Upper lobe of right lung (tissue), 1 donor: ENCODE results near the gene AMZ1. TPM values are rescaled to one million over a fixed set of nuclear protein-coding genes. Genes with fewer than 3 reads are reported as not detected.
"Not testable (repeated sequence)": the region's sequence is repeated elsewhere in the genome, so short reads cannot be mapped to it uniquely, and the experiment has no call there.

ENCODE experiments used
- ATAC-seq: fragments of 200-7000 bp; cut with Tn5 transposase; one replicate; pipeline ENCODE4 v1.9.1; 2020; ENCODE audit warnings: mild to moderate bottlenecking, moderate library complexity
- DNase-seq: peaks from one replicate; pipeline ENCODE4 v3.0.0-alpha.2; 2020
- H3K27ac ChIP-seq: fragments of 200-600 bp; one replicate; pipeline ENCODE4 v1.8.0; 2022
- H3K27me3 ChIP-seq: fragments of 200-600 bp; one replicate; pipeline ENCODE4 v1.8.0; 2022; ENCODE audit warnings: mild to moderate bottlenecking
- H3K36me3 ChIP-seq: fragments of 200-600 bp; one replicate; pipeline ENCODE4 v1.8.0; 2022
- H3K4me1 ChIP-seq: fragments of 200-600 bp; one replicate; pipeline ENCODE4 v1.8.0; 2022
- H3K4me3 ChIP-seq: fragments of 200-600 bp; one replicate; pipeline ENCODE4 v1.8.0; 2022; ENCODE audit warnings: mild to moderate bottlenecking
- H3K9me3 ChIP-seq: fragments of 200-600 bp; one replicate; pipeline ENCODE4 v1.8.0; 2022
- intact Hi-C: fragments of 100-400 bp; cut with DNase I; formaldehyde crosslinking; loops from one replicate; pipeline ENCODE4 v1.11.0; 2022
- total RNA-seq: library from RNA; stranded (reverse); fragmentation: NEBNext Ultra II Directional; extraction: Animal tissue kit (Norgen Biotek cat#: 25700); gene quantifications from one replicate; pipeline ENCODE4 v1.2.1, GENCODE V29; 2021
- TF ChIP-seq, protein P1 (sequence below): fragments of 200-600 bp; IDR thresholded peaks from one replicate; pipeline ENCODE4 v1.8.0; 2022; ENCODE audit warnings: antibody characterized with exemption
- donor health status: DM: no; HTN: yes; CAD: no; lungs with severe emphysema.

The AMZ1 gene
- total RNA-seq, 1 donor from 2014 or later, result 0.29 TPM

DNA sequence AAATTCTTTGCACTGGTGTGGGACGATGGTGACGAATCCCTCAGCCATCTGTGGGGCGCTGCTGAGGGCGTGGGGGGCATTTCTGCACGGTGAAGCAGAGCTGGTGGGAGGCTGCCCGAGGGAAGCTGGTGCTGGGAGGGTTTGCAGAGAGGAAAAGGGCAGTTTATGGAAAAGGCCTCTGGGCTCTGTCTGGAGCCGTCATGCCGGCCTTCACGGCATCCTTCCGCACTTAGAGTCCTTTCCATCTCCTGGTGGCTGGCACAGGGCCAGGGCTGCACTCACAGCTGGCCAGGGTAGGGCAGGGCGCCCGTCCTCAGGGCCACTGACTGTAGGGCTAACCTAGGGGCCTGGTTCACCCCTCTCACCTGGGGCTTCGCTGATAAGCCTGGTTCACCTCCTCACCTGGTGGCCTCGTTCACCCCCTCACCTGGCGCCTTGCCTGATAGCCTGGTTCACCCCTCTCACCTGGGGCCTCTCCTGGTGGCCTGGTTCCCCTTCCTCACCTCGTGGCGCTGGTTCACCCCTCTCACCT lies 598 bp upstream of the AMZ1 start:
- ATAC-seq, result peak; percentile 25
- Histone ChIP-seq H3K4me1 (peaks cover 13% of the 10 kb centered on the region), H3K36me3 (no peaks in the 10 kb centered on the region), H3K27me3 (peaks cover 44% of the 10 kb centered on the region), H3K27ac (no peak overlapping the region), H3K9me3 (no peaks in the 10 kb centered on the region), H3K4me3 (no peak overlapping the region)
- DNase-seq, result no peak
- TF ChIP-seq, protein P1, sequence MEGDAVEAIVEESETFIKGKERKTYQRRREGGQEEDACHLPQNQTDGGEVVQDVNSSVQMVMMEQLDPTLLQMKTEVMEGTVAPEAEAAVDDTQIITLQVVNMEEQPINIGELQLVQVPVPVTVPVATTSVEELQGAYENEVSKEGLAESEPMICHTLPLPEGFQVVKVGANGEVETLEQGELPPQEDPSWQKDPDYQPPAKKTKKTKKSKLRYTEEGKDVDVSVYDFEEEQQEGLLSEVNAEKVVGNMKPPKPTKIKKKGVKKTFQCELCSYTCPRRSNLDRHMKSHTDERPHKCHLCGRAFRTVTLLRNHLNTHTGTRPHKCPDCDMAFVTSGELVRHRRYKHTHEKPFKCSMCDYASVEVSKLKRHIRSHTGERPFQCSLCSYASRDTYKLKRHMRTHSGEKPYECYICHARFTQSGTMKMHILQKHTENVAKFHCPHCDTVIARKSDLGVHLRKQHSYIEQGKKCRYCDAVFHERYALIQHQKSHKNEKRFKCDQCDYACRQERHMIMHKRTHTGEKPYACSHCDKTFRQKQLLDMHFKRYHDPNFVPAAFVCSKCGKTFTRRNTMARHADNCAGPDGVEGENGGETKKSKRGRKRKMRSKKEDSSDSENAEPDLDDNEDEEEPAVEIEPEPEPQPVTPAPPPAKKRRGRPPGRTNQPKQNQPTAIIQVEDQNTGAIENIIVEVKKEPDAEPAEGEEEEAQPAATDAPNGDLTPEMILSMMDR, result no peak
- intact Hi-C loops, result no loop called here

DNA sequence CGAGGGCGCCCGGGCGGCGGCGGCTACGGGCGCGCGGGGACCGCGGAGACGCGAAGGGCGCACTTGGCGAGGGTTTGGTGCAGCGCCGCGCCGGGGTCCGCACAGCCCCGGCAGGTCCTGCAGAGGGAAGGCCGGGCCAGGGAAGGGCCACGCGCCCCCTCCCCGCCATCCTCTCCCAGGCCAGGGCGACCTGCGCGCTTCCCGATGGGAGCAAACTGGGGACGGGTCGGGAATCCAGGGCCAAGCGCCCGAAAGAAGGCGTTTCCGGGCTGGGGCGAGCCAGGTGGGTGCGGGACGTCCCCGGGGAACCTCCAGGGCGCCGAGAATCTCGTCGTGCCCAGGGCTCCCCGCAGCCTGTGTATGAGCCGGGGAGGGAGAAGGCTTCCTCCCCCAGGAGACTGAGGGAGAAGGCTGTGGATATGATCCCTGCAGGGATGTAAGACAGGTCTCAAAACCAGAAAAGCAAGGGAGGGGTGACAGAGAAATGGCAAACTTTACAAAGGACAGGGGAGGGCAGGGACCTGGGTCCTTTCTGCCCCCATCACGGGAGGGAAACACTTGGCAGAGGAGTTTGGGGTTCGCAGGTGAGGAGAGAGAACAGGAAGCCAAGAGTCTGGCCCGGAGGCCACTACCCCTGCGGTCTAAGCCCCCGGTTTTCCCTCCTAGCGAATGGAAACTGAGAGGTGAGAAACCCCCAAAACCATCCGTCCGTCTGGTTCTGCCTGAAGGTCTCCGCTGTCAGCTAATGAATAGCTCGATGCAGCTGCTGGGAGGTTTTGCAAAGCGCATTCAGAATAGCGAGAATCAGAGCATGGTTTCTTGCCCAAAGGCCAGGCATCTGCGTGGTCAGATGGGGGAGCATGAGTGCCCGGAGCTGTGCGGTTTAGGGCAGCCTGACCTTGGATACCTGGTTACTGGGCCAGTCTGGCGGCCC lies 674 bp downstream of the AMZ1 start:
- Histone ChIP-seq H3K36me3 (no peaks in the 10 kb centered on the region), H3K27me3 (peaks cover 44% of the 10 kb centered on the region), H3K9me3 (no peaks in the 10 kb centered on the region), H3K27ac (no peak overlapping the region), H3K4me1 (peaks cover 13% of the 10 kb centered on the region), H3K4me3 (peak overlapping the region; percentile 5)
- TF ChIP-seq, protein P1, result no peak
- intact Hi-C loops, result no loop called here
- ATAC-seq, result no peak
- DNase-seq, result no peak

DNA sequence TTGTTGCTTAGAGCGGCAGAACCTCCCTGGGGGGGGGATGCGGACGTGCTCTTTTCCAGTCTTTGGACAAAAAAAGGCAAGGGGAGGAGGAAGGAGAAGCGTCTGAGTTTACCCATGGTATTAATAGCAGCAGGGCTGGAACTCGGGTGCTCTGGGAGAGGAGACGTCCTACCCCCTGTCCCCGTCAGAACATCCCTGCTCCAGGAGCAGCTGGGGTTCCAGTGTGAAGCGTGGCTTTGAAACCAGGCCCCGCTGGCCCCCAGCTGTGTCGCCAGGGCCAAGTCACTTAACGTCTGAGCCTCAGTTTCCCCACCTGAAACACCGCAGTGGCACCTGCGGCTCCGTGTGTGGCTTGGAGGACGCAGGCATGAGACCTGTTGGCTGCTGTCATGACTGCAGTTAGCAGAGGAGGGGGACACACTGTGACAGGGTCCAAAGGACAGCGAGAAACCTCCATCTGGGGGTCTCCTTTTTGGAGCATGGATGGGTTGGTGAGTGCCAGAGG lies 1.4 kb downstream of the AMZ1 start:
- Histone ChIP-seq H3K36me3 (no peaks in the 10 kb centered on the region), H3K4me1 (peaks cover 13% of the 10 kb centered on the region), H3K27me3 (peaks cover 44% of the 10 kb centered on the region), H3K27ac (no peak overlapping the region), H3K4me3 (no peak overlapping the region), H3K9me3 (no peaks in the 10 kb centered on the region)
- intact Hi-C loops, result no loop called here
- DNase-seq, result no peak
- no peak for ATAC-seq
- TF ChIP-seq, protein P1, result no peak

DNA sequence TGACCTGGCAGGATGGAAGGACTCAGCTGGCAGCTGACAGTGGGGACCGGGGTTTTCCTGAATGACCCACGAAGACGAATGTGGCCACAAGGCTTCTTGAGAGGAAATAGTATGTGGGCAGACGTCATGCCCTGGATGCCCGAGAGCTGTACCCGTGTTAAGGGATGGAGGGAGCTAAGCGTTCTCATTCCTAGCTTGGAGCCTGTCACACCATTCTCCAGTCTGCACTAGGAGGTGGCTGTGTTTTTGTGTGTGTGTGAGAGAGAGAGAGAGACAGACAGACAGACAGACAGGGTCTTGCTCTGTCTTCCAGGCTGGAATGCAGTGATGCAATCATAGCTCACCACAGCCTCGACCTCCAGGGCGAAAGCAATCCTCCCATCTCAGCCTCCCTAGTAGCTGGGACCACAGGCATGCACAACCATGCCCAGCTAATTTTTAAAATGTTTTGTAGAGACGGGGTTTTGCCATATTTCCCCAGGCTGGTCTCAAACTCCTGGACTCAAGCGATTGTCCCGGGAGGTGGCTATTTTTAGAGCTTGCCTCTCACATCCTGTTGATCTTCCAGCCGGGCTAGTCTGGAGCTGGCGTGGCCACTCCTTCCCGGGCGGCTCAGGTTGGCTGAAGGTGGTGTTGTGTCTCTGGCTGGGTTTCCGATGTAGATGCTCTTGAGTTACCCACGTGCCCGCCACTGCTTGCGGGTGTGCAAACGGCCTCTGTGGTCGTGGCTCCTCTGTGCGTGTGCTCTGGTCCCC lies 2.1 kb downstream of the AMZ1 start:
- H3K27me3 ChIP-seq, result peaks cover 44% of the 10 kb centered on the region
- H3K4me1 ChIP-seq, result peaks cover 13% of the 10 kb centered on the region
- H3K4me3 ChIP-seq, result no peak overlapping the region
- ATAC-seq (no peak), DNase-seq (no peak)
- TF ChIP-seq, protein P1, result no peak
- no peaks in the 10 kb centered on the region for H3K9me3 ChIP-seq
- H3K36me3 ChIP-seq, result no peaks in the 10 kb centered on the region
- no peak overlapping the region for H3K27ac ChIP-seq
- intact Hi-C loops, result no loop called here

DNA sequence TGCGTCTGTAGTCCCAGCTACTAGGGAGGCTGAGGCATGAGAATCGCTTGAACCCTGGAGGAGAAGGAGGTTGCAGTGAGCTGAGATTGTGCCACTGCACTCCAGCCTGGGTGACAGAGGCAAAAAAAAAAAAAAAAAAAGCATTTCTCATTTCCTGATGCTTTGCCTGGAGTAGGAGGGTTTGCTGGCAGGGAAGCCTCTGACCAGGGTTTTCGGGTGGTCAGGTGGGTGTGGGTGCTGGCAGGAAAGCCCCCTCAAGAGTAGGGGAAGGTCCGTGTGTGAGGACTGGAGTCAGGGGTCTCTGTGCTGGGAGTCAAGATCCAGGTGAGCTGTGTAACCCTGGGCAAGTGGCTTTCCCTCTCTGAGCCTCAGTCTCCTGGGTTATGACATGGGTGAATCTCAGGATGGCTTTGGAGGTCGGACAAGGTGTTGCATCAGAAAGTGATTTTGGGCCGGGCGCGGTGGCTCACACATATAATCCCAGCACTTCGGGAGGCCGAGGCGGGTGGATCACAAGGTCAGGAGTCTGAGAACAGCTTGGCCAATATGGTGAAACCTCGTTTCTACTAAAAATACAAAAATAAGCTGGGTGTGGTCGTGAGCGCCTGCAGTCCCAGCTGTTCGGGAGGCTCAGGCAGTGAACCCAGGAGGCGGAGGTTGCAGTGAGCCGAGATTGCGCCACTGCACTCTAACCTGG lies 3.2 kb downstream of the AMZ1 start:
- ATAC-seq, result no peak
- intact Hi-C loops, result no loop called here

DNA sequence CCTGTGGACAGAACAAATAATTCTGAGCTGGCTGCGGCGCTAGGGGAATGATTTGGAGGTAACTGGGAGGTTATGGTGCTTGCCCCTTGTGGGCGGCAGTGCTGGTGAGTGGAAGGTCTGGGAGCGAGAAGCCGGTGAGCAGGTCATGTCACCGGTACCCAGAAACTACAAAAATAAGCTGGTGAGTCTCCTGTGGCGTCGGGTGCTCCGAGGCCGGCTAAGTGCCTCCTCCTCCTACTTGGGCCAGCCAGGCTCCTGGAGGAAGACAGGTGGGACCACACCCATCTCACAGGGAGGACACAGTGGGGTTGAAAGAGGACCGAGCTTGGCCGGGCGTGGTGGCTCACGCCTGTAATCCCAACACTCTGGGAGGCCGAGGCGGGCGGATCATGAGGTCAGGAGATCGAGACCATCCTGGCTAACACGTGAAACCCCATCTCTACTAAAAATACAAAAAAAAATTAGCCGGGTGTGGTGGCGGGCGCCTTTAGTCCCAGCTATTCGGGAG lies 4.0 kb downstream of the AMZ1 start:
- H3K9me3 ChIP-seq, H3K36me3 ChIP-seq, H3K27ac ChIP-seq, H3K4me3 ChIP-seq, ATAC-seq, intact Hi-C loops, DNase-seq: not testable (repeated sequence)
- Histone ChIP-seq H3K4me1 (peaks cover 13% of the 10 kb centered on the region), H3K27me3 (peaks cover 29% of the 10 kb centered on the region)

More for the DNA sequence above, 3.2 kb downstream of the AMZ1 start:
- TF ChIP-seq, protein P1, result no peak
- no peak for DNase-seq
- Histone ChIP-seq H3K4me3 (no peak overlapping the region), H3K9me3 (no peaks in the 10 kb centered on the region), H3K4me1 (peaks cover 13% of the 10 kb centered on the region), H3K27ac (no peak overlapping the region), H3K36me3 (no peaks in the 10 kb centered on the region), H3K27me3 (peaks cover 38% of the 10 kb centered on the region)
